GM06990 (cell line): ENCODE data around the gene CFAP99.

Experiments used
- DNase-seq: peaks from one replicate; pipeline ENCODE4 v3.0.0-alpha.2; 2011; ENCODE audit not compliant: insufficient read length; ENCODE audit errors: extremely low read depth
- H3K27me3 ChIP-seq: replicated peaks from 2 replicates; pipeline ENCODE4 v1.6.0; 2011; ENCODE audit warnings: low read length; ENCODE audit not compliant: control insufficient read depth, insufficient read depth
- H3K36me3 ChIP-seq: 2 replicates; pipeline ENCODE4 v1.5.1; 2011; ENCODE audit warnings: low read length; ENCODE audit not compliant: control insufficient read depth, insufficient read depth
- H3K4me3 ChIP-seq: replicated peaks from 2 replicates; pipeline ENCODE4 v1.5.1; 2011; ENCODE audit warnings: low read depth, mild to moderate bottlenecking, control low read depth, low read length
- TF ChIP-seq, protein P1 (sequence below): IDR thresholded peaks from 2 replicates; pipeline ENCODE4 v1.5.1; 2011; ENCODE audit warnings: low read length, control low read depth, mild to moderate bottlenecking, inconsistent platforms; ENCODE audit not compliant: insufficient read depth, poor library complexity, severe bottlenecking

Gene CFAP99

DNA sequence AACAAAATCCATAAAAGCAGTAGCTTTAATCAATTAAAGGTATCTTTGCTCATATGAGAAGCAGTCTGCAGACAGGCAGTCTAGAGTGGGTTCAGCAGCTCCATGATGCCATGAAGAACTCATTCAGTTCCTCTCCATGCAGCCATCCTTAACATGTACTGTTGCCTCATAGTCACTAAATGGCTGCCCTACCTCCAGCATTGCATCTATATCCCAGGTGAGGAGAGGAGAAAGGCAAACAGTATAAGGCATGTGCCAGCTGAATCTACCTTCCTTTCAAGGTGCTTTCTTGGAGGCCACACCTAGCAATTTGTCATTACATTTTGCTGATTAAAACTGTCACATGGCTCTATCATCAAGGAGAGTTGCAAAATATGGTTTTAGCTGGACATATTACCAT is 13.2 kb downstream of the CFAP99 start:
- no peak for DNase-seq
- TF ChIP-seq, protein P1, sequence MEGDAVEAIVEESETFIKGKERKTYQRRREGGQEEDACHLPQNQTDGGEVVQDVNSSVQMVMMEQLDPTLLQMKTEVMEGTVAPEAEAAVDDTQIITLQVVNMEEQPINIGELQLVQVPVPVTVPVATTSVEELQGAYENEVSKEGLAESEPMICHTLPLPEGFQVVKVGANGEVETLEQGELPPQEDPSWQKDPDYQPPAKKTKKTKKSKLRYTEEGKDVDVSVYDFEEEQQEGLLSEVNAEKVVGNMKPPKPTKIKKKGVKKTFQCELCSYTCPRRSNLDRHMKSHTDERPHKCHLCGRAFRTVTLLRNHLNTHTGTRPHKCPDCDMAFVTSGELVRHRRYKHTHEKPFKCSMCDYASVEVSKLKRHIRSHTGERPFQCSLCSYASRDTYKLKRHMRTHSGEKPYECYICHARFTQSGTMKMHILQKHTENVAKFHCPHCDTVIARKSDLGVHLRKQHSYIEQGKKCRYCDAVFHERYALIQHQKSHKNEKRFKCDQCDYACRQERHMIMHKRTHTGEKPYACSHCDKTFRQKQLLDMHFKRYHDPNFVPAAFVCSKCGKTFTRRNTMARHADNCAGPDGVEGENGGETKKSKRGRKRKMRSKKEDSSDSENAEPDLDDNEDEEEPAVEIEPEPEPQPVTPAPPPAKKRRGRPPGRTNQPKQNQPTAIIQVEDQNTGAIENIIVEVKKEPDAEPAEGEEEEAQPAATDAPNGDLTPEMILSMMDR = no peak
- no peak overlapping the region for H3K4me3 ChIP-seq
- no peaks in the 10 kb centered on the region for H3K36me3 ChIP-seq
- H3K27me3 ChIP-seq = no peaks in the 10 kb centered on the region

- TF ChIP-seq, protein P1 = no peak
- Histone ChIP-seq H3K27me3 (no peaks in the 10 kb centered on the region), H3K36me3 (no peaks in the 10 kb centered on the region), H3K4me3 (no peak overlapping the region)
- no peak for DNase-seq
Observed at GRCh38 chr4:2432991-2433530, 14.3 kb downstream of the CFAP99 start.

DNA sequence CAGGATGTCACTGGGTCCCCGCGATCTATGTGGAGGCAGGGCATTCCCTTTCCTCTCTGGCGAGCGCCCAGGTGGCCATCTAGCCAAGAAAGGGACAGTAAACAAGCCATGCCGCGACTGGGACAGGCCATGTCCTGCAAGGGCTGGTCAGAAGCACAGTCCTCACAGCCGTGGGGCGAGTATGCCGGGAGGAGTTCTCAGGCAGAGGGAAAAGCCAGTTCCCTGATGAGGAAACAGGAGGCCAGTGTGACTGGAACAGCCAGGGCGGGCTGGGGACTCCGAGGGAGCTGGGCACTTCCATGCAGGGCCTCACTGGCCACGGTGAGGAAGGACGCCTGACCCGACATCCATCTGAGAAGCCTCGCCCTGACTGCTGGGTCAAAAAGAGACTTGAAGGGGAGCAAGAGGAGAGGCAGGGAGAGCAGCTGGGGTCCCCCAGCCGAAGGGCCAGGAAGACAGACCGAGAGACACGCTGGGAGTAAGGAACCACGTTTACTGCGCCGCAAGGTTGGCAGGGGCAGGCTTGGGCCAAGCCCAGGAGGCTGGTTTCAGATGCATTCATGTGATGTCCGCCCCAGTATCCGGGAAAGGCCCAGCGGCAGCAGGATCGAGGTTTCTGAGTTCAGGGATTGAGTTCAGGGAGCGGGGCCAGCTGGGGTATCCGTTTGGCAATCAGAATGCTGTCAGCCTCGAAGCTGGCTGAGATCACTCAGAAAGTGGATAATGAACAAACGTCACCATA is 15.0 kb downstream of the CFAP99 start:
- H3K4me3 ChIP-seq = no peak overlapping the region
- TF ChIP-seq, protein P1 = no peak
- no peak for DNase-seq

GRCh38 chr4:2434420-2434819 is 15.7 kb downstream of the CFAP99 start:
- Histone ChIP-seq H3K36me3 (no peaks in the 10 kb centered on the region), H3K4me3 (no peak overlapping the region), H3K27me3 (no peaks in the 10 kb centered on the region)
- DNase-seq = no peak
- TF ChIP-seq, protein P1 = no peak

More for the DNA sequence above, 15.0 kb downstream of the CFAP99 start:
- Histone ChIP-seq H3K27me3 (no peaks in the 10 kb centered on the region), H3K36me3 (no peaks in the 10 kb centered on the region)

DNA sequence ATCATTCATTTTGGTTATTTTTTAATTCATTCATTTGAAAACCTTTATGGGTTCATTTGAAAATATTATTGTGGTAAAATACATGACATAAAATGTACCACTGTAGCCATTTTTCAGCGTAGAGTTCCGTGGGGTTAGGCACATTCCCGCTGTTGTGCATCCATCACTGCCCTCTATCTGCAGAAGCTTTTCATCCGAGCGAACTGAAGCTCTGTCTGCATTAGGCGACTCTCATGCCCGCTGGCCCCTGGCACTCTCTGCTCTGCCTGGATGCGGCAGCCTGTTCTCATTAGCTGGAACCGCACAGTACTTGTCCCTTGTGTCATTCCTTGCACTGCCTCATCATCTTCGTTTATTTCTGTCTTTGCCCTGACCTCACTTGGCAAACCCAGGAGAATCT is 17.5 kb downstream of the CFAP99 start:
- Histone ChIP-seq H3K4me3 (no peak overlapping the region), H3K27me3 (no peaks in the 10 kb centered on the region), H3K36me3 (no peaks in the 10 kb centered on the region)
- no peak for DNase-seq
- TF ChIP-seq, protein P1 = no peak
